Inferior parietal cortex (tissue), 1 donor: ENCODE data around the gene SKA1.

ENCODE experiments used
- DNase-seq: peaks from one replicate; pipeline ENCODE4 v3.0.0-alpha.2; 2016; ENCODE audit errors: extremely low spot score

The SKA1 gene, protein sequence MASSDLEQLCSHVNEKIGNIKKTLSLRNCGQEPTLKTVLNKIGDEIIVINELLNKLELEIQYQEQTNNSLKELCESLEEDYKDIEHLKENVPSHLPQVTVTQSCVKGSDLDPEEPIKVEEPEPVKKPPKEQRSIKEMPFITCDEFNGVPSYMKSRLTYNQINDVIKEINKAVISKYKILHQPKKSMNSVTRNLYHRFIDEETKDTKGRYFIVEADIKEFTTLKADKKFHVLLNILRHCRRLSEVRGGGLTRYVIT

DNA sequence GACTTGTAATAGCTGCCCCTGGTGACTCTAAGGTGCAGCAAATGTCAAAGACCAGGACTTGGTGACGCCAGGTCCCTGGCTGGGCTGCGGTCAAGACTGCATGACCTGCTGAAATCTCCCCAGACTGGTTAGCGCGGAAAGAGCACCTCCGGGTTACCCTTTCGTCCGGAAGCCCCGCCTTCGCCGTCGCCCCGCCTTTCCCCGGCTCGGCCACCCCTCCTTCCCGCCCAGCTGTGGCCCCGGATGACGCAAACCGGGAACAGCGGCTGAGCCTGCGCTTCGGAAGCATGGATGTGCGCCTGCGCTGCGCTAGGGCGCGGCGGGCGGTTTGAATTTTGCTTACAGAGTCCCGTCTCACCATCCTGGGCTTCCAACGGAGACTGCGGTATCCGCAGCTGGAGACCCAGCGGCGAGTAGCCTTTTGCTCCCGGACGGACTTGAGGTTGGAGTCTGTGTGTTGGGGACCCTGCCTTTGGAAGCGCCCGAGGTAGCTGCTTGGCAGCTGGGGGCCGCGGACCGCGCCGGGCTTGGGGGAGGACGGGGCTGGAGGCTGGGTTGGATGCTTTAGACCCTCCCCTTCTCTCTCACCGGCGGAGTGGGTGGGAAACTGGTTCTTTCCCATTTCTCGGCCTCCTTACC, at the start of gene SKA1:
TSS of gene SKA1 (plus strand) at position 294 of the 639 bp plus-strand sequence. CDS start 785 bp downstream, outside the sequence.
- DNase-seq: peak; percentile 96

DNA sequence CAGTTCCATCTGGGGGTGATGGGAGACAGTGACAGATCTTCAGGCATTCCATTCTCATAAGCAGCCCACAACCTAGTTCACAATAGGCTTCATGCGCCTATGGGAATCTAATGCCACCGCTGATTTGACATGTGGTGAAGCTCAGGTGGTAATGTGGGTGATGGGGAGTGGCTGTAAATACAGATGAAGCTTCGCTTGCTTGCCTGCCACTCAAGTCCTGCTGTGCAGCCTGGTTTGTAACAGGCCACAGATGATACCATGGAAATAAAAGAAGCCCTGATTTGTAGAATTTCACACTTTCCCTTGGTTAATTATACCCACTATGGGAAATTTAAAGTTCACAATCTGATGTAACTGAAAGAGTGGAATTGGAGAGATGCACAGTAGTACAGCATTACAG, 46.9 kb upstream of the SKA1 start:
- no peak for DNase-seq

DNA sequence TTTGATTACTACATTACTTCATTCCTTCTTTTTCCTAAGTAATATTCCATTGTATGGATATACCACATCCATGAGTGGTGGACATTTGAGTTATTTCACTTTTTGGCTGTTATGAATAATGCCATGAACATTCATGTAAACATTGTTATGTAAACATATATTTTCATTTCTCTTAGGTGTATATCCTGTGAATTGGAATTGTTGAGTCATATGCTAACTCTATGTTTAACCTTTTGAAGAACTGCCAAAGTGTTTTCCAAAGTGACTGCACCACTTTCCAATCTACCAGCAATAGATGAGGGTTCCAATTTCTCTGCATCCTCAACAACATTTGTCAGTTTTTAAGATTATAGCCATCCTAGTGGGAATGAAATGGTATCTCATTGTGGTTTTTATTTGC, 44.7 kb upstream of the SKA1 start:
- DNase-seq: no peak

DNA sequence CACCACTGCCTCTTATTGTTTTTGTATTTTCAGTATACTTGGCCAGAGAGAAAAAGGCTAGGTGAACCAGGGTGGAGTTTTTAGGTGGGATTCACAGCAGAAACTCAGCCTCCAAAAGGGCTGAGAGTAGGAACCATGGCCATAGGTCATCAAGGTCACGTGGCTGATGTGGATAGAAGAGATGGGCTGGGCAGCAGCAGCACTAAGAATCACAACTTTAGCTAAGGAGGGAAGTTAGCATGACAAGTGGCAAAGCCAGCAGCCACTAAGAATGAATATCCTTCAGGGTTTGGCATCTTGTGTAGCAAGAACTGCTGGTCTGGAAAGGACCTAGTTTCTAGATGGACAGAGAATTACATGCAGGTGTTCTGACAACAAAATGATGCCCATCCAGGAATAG, 43.2 kb upstream of the SKA1 start:
- no peak for DNase-seq

DNA sequence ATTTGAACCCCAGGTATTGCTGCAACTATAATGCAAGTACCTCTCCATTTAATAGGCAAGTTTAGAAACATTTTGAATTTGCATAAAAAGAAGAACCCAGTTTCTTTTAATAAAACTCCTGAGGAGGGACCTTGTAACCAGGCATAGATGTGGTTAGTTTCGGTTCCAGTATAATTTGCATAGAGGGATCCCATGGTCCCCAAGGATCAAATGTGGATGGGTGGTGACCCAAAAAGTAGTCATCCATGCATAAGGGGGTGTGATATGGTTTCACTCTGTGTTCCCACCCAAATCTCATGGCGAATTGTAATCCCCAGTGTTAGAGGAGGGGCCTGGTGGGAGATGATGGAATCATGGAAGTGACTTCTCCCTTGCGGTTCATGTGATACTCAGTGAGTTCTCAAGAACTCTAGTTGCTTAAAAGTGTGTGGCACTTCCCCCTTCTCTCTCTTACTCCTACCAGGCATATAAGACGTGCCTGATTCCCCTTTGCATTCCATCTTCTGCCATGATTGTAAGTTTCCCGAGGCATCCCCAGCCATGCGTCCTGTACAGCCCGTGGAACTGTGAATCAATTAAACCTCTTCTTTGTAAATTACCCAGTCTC, 40.2 kb upstream of the SKA1 start:
- DNase-seq: no peak

DNA sequence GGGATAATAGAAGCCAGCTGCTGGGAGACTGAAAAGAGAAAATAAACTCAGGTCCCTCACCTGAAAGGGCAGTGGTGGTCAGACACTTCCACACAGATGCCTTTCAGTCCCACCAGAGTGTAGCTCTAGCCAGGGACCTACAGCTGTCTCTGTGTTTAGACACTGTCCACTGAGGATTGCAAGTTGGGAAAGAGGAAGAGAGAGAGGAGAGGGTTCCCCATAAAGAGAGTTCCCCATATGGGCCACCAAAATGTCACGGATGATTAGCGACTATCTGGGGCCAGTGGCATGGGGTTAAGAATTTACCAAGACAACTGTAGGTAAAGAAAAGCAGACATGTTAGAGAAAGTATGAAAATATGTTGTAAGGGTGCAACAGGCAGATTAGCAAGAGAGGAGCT, 36.7 kb upstream of the SKA1 start:
- DNase-seq: no peak

DNA sequence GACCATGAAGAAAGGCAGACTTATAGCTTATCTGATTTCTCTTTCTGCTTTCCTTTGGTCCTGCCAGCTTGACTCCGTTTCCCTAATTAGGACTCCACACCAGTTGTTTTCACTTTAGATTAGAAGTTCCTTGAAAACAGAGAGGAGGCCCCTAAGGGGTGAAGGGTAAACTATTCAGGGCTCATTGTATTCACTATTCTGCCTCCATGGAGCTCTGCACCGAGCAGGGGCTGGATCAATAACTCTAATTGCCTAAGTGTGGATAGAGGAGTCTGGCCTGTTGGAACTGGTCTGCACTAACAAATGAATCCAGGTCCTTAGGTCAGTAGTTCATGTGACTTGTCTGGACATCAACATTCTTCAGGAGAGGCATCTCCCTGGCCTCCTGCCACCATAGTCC, 36.1 kb upstream of the SKA1 start:
- DNase-seq: no peak

DNA sequence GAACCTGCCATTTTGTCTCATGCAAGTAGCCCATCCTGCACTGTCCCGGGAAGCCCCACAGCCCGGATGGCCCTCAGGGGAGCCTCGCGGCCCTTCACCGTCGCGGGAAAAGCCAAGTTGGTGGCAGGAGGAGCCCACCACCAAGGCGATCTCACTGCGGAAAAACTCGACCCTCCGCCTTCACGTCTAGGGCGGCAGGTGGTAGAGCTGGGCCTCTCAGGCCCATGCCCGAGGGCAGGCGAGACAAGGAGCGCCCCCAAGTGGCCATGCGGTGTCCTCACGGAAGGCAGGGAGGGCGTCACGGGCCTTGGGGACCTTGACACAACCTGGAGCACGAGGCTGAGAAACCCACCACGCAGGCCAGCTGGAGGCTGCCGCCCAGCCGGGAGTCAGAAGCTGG, 34.8 kb upstream of the SKA1 start:
- DNase-seq: no peak

DNA sequence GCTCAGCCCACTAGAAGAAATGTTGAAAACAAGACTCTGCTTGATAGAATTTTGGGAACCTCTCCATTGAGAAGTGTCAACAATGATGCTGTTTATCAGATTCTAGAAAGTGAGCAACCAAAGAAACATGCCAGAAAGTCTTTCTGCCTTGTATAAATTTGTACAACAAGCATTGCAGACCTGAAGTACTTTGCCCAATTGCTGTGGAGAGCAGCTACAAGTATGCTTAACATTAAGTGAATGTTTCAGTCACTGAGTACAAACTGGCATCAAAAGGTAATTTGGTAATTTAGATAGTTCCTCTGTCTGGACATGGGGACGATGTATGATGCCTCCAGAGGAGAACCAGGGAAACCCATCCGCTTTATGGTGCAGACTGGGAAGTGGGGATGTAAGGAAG, 33.4 kb upstream of the SKA1 start:
- no peak for DNase-seq

DNA sequence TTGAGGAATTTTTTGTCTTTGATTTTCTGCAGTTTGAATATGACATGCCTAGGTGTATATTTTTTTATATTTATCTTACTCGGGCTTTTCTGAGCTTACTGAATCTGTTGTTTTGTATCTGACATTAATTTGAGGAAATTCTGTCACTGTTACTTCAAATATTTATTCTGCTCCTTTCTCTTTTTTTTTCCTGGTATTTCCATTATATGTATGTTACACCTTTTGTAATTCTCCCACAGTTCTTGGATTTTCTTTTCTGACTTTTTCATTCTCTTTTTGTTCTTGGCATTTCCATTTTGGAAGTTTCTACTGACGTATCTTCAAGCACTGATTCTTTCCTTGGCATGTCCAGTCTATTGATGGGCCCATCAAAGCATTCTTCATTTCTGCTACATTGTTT, 24.1 kb upstream of the SKA1 start:
- DNase-seq: no peak

DNA sequence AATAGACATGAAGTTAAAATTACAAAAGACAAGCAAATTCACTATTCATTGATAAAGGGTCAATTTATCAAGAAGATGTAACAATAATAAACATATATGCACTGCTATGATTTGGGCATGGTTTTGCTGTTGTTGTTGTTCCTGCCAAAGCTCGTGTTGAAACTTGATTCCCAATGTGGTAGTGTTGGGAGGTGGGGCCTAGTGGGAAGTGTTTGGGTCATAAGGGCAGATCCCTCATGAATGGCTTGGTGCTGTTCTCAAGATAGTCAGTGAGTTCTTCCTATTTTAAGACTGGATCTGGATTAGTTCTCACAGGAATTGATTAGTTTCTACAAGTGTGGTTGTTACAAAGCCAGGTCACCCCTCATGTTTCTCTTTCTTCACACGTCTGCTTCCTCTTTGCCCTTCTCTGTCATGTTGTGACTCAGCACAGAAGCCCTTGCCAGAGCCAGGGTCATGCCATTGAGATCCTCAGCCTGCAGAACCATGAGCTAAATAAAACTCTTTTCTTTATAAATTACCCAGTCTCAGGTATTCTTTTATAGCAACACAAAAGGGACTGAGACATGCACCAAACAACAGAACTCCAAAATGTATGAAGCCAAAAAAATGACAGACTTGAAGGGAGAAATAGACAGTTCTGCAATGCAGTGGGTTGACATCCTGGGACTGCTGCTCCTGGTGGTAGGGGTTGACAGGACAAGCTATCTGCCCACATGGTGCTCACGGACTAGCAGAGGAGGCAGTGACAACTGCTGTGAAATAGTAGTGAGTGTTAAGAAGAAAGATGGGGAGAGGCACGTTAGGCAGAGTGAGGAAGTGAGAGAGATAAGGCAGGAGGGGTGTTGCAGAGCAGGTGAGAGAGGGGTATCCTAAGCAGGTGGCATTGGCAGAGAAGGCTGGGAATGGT, 18.6 kb upstream of the SKA1 start:
- DNase-seq: no peak

DNA sequence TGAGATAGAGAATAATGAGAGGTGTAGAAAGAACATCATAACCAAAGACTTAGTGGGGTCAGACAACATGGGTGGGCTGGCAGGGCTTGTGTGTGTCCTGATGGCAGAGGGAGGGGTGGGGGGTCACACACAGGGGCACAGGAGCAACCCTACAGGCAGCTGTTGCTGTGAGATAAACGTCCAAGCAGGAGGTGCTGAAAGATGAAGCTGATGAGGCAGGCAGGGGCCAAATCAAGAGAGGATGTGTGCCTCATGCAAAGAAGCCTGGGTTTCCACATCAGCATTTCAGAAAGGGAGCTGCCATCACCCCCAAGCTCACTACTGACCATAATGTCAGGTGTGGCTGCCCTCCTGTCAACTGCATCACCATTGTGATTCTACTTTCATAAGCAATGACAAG, 16.0 kb upstream of the SKA1 start:
- DNase-seq: no peak

DNA sequence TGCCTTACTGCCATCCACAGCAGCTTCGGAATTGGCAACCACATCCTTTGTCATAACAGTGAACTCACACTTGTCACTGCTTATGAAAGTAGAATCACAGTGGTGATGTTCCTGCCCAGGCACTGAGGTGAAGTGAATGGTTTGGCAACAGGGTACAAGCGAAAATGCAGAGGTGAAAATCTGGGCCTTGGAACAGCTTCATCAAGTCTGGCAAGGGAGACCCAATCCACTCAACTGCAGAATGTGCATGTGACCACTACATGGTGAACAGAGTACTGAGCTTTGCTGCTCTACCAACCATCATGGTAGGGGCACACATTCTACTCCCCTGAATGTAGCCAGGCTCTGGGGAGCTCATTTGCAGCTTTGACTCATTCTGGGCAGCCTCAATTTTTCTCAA, 15.0 kb upstream of the SKA1 start:
- DNase-seq: no peak

DNA sequence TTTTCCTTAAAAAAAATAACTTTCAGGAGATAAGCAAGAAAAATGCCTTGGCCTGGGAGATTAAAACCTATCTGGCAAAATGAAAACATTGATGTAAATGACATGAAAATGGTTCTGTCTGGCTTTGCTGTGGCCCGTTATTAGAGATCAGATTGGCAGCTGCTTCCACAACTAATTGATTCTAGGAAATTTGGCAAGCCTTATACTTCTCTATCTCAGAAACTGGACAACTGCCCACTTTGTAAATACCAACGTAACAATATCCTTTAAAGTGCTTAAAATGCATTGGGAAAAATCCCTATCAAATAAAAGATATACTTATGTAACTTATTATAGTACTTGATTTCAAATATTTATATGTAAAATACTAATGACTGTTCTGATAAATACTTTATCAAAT, 14.2 kb upstream of the SKA1 start:
- DNase-seq: no peak

DNA sequence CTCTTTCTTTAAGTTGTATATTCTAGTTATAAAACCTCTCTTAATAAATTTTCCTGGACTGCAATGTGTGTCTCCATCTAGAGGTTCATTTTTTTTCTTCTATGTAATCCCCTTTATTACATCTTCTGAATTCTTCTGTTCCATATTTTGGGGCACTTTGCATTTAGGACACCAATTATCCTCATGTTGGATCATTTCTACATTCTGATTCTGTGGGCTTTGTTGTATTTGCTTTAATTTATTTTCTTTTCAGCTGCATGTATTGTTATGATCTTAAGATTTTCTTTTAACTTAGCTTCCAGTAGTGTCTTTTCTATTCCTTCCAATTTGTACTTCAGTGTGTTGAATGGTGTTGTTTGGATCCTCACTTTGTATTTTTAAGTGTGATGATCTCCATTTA, 5.2 kb upstream of the SKA1 start:
- DNase-seq: no peak

DNA sequence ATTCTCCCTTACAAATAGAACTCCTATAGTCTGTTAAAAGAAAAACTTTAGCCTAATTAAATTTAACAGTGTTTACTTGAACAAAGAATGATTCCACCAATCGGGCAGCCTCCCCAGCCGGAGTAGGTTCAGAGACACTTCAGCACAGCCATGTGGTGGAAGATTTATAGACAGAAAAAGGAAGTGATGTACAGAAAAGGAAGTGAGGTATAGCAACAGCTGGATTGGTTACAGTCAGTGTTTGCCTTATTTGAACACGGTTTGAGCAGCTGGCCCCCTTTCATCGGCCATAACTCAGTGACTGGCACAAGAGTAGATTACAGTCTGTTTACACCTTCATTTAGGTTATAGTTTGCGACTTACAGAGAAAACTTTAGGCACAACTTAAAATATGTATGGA, 2.1 kb upstream of the SKA1 start:
- no peak for DNase-seq

DNA sequence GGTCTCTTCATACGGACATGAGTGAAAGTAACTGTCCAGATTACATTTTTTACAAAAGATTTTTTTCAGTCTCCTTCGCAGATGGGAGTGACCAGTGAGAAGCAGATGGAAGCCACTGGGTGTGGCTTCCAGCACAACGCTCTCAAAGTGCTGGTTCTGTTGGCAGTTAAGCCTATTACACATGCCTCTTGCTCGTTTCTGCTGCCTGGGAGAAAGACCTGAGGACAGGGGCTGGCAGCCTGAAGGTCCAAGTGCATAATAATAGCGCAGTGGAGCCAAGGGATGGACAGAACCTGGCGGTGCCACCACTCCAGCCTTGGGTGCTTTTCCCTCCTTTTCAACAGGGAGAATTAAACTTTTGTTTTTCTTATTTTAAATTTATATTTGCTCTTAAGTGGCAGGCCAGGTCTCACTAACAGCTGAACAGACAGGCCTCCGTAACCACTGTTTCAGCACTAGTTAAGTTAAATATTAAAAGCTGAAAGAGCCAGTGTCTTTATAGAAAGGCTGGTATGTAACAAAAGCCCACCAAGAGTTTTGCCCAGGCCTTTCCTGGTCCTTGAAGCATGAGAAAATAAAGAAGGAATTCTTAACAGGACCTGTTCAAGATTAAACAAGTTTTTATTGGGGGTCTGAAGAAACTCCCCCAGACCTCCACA, 1.2 kb upstream of the SKA1 start:
- DNase-seq: no peak

DNA sequence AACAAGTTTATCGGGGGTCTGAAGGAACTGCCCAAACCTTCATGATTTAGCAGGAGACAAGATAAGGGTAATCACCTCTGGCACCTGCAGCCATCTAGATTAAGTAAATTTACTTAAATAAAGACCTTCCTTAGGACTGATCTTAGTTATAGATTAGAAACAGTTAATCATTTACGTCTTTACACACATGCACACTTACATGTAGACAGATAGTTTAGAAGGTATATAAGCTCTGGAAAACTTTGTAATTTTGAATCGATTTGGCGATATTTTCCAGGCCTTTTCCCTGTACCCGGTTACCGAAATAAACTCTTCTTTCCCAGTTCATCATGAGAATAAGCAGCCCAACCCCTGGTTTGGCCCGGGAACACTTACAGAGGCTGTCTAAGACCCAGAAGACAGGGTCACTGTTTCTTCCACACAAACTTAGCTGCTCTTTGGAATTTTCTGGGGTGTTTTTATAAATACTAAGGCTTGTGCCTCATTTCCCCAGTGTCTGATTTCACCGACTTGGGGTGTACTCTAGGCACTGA, 560 bp upstream of the SKA1 start:
- no peak for DNase-seq

DNA sequence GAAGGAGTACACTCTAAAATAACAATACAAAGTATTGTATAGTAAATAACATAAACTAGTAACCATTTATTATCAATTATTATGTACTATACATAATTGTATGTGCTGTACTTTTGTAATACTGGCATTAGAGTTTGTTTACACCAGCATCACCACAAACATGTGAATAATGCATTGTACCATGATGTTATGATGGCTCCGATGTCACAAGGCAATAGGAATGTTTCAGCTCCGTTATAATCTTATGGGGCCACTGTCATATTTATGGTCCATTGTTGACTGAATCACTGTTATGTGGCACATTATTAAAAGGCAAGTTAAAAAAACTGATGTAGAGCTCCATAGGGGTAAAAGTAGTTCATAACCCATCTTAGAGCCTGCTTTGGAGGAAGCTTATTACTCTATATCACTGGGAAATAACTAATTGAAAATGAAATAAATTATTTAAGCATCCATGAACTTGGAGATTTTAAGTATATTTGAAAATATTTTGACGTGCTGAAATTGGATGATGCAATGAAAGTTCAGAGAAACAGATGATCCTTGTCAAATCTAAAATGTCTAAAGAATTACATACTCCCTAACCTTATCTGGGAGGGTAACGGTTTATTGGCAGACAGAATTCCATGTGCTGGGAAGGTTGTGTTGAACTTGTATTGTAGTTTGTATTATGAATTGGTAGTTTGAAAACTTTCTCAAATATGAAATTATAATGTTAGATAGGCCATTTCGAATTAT, 2.4 kb downstream of the SKA1 start:
- DNase-seq: no peak

DNA sequence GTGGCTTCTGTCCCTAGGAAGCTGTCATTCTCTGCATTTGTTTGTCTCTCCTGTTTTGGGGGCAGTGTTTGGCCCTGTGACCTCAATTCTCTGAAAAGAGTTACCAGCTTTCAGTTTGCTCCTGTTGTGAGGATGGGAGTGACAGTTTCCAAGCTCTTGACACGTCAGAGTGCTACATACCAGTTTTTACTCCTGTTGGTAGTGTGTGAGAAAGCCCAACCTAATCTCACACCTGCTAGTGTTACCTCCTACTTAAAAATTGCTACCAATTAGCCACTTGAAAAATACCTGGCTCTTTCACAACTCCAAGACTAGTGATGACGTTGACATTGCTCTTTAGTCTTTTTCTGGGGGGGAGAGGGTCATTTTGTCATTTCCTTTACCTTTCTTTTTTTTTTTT, 14.1 kb downstream of the SKA1 start:
- no peak for DNase-seq

DNA sequence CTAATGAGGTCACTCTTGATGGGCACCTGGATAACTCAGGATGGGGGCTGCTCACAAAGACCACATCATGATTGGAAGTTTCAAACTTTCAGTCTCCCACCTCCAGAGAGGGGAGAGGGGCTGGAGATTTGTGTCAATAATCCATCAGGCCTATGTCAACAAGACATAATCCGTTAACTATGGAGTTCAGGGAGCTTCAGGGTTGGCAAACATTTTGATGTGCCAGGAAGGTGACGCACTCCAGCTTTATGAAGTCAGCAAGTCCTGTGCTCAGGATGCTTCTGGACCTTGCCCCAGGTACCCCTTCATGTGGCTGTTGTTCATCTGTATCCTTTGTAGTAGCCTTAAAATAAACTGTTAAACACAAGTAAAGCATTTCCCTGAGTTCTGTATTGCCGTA, 19.0 kb downstream of the SKA1 start:
- DNase-seq: no peak
